22Rv1 (cell line): ENCODE data around the gene MIB2.

Source experiments
- CTCF ChIP-seq: fragments of 450-650 bp; IDR thresholded peaks from 2 replicates; pipeline ENCODE4 v1.5.1; 2017; ENCODE audit warnings: mild to moderate bottlenecking
- ZFX ChIP-seq: fragments of 450-650 bp; IDR thresholded peaks from 2 replicates; pipeline ENCODE4 v1.6.1; 2017; ENCODE audit warnings: antibody characterized with exemption, borderline replicate concordance

- TF ChIP-seq CTCF: no peak
- no peak for TF ChIP-seq ZFX
Measured at GRCh38 chr1:1617925-1618324, 2.6 kb downstream of the MIB2 start.
